22Rv1 (cell line): Measurements from ENCODE around the gene TMEM53.

Source experiments
- ZFX ChIP-seq: fragments of 450-650 bp; IDR thresholded peaks from 2 replicates; pipeline ENCODE4 v1.6.1; 2017; ENCODE audit warnings: antibody characterized with exemption, borderline replicate concordance
- TF ChIP-seq, protein P1 (sequence below): fragments of 450-650 bp; IDR thresholded peaks from 2 replicates; pipeline ENCODE4 v1.5.1; 2017; ENCODE audit warnings: mild to moderate bottlenecking

DNA sequence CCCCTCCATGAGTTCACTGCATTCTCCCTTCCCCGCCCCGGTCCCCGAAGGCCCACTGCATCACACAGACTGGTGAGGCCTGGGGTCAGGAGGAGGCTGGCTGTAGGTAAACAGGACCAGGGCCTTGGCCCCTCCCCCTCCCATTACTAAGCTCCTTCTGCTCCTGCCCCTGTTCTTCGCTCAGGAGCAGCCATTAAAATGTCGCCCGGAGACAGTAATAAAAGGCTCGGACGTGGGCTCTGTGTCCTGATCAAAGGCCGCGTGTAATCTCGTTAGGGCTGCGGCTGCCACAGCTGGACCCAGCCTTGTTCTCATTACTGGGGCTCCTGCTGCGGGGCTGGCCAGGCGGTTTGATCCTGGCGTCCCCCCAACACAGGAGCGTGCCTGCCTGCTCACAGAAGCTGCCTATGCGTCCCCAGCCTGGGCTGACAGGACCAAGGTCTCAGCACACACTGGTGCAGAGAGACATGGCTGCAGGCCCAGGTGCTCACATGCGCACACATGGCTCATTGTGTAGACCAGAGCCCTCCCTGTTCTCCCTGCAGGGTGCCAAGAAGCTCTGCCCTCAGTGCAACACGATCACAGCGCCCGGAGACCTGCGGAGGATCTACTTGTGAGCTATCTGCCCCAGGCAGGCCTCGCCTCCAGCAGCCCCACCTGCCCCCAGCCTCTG is 24.0 kb downstream of the TMEM53 start:
- TF ChIP-seq, protein P1, sequence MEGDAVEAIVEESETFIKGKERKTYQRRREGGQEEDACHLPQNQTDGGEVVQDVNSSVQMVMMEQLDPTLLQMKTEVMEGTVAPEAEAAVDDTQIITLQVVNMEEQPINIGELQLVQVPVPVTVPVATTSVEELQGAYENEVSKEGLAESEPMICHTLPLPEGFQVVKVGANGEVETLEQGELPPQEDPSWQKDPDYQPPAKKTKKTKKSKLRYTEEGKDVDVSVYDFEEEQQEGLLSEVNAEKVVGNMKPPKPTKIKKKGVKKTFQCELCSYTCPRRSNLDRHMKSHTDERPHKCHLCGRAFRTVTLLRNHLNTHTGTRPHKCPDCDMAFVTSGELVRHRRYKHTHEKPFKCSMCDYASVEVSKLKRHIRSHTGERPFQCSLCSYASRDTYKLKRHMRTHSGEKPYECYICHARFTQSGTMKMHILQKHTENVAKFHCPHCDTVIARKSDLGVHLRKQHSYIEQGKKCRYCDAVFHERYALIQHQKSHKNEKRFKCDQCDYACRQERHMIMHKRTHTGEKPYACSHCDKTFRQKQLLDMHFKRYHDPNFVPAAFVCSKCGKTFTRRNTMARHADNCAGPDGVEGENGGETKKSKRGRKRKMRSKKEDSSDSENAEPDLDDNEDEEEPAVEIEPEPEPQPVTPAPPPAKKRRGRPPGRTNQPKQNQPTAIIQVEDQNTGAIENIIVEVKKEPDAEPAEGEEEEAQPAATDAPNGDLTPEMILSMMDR = no peak
- TF ChIP-seq ZFX = no peak
